BJ (cell line): ENCODE measurements around the gene NINL. TPM values are rescaled to one million over a fixed set of nuclear protein-coding genes. Genes with fewer than 3 reads are reported as not detected.

ENCODE experiments used
- CTCF ChIA-PET: fragments of 350-600 bp; formaldehyde crosslinking; extraction: SDS; loops from one replicate; lab custom pipeline; 2021; ENCODE audit warnings: antibody characterized with exemption, inconsistent platforms; lab: Yijun Ruan, JAX
- POLR2A ChIA-PET: fragments of 300-600 bp; sonication (Branson Sonifier 250); formaldehyde crosslinking; extraction: SDS; loops from one replicate; lab custom pipeline; 2021; ENCODE audit warnings: antibody characterized with exemption; lab: Charles Lee
- DNase-seq: peaks from one replicate; pipeline ENCODE4 v3.0.0-alpha.2; 2011; ENCODE audit warnings: low read depth
- H3K27me3 ChIP-seq: 2 replicates; pipeline ENCODE4 v1.6.0; 2011; ENCODE audit warnings: low read length; ENCODE audit not compliant: control insufficient read depth, insufficient read depth
- H3K36me3 ChIP-seq: 2 replicates; pipeline ENCODE4 v1.5.1; 2011; ENCODE audit warnings: low read length; ENCODE audit not compliant: control insufficient read depth, insufficient read depth
- H3K4me3 ChIP-seq: 2 replicates; pipeline ENCODE4 v1.5.1; 2011; ENCODE audit warnings: low read depth, mild to moderate bottlenecking, control low read depth, low read length
- polyA plus RNA-seq: library from polyadenylated mRNA; depleted of rRNA; stranded (reverse); fragments of >200 nt; gene quantifications from 2 replicates; pipeline ENCODE4 v1.2.3, GENCODE V29; 2011
- TF ChIP-seq, protein P1 (sequence below): IDR thresholded peaks from 2 replicates; pipeline ENCODE4 v1.5.1; 2011; ENCODE audit warnings: low read depth, mild to moderate bottlenecking, control low read depth, inconsistent platforms, low read length, moderate library complexity; ENCODE audit not compliant: insufficient read depth

Gene NINL
- polyA plus RNA-seq, 1 experiment: 6.2 TPM

DNA sequence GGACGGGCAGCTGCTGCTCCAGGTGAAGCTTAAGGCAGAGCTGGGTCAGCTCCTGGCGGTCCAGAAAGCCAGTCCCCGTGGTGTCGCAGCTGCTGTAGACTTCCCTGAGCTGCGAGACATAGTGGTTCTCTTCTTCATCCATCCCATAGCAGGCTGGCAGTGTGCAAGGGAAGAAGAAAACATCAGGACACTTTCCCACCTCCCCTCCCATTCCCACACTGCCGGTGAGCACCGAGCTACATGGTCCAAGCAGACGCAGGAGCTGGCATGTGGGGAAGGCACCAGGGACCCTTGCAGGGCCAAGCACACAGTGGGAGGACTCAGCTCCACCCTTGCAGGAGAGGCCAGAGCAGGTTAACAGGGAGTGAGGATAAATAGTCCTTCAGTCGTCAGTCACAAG, 58.9 kb downstream of the NINL start:
- H3K27me3 ChIP-seq: no peaks in the 10 kb centered on the region
- no peaks in the 10 kb centered on the region; the same call in 1 of the 2 replicates for H3K36me3 ChIP-seq
- TF ChIP-seq, protein P1, sequence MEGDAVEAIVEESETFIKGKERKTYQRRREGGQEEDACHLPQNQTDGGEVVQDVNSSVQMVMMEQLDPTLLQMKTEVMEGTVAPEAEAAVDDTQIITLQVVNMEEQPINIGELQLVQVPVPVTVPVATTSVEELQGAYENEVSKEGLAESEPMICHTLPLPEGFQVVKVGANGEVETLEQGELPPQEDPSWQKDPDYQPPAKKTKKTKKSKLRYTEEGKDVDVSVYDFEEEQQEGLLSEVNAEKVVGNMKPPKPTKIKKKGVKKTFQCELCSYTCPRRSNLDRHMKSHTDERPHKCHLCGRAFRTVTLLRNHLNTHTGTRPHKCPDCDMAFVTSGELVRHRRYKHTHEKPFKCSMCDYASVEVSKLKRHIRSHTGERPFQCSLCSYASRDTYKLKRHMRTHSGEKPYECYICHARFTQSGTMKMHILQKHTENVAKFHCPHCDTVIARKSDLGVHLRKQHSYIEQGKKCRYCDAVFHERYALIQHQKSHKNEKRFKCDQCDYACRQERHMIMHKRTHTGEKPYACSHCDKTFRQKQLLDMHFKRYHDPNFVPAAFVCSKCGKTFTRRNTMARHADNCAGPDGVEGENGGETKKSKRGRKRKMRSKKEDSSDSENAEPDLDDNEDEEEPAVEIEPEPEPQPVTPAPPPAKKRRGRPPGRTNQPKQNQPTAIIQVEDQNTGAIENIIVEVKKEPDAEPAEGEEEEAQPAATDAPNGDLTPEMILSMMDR: no peak
- no peak overlapping the region for H3K4me3 ChIP-seq
- DNase-seq: no peak
- POLR2A ChIA-PET: no interaction called here
- CTCF ChIA-PET: interaction anchor here (0.7 to 2.5 kb wide), 2 partner anchors 14 to 673 kb away, joined by 3 to 12 read pairs; no protein-coding TSS in a partner anchor

DNA sequence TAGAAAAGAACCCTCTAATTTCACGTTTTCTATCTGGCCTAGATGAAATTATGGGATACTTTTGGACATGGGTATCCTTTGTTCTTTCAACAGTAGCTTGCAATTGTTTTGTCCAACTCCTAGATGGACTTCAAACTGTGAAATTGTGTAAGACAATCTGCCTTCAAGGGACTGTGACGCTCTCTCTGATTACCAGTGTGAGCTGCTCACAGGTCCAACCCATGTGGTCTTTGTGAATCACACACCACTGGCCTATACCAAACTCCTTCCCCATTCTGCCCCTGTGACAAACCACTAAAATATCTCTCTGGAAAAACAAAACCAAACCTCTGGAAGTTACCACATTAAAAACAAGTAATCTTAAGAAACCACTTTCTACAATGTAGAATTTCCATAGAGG, 59.5 kb downstream of the NINL start:
- CTCF ChIA-PET: interaction anchor here (0.7 to 2.5 kb wide), 2 partner anchors 15 to 674 kb away, joined by 3 to 12 read pairs; no protein-coding TSS in a partner anchor
- H3K27me3 ChIP-seq: no peaks in the 10 kb centered on the region
- no peaks in the 10 kb centered on the region; the same call in 1 of the 2 replicates for H3K36me3 ChIP-seq
- TF ChIP-seq, protein P1: no peak
- POLR2A ChIA-PET: no interaction called here
- H3K4me3 ChIP-seq: no peak overlapping the region
- peak; percentile 94 for DNase-seq

DNA sequence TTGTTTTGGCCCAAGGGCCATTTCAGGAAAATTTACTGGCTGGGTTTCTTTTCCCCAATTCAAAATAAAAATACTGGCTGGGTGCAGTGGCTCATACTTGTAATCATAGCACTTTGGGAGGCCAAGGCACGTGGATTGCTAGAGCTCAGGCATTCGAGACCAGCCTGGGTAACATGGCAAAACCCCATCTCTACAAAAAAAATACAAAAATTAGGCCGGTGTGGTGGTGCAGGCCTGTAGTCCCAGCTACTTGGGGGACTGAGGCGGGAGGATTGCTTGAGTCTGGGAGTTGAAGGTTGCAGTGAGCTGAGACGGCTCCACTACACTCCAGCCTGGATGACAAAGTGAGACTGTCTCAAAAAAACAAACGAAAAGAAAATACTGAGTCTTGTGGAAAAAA, 60.0 kb downstream of the NINL start:
- POLR2A ChIA-PET: no interaction called here
- TF ChIP-seq, protein P1: no peak

DNA sequence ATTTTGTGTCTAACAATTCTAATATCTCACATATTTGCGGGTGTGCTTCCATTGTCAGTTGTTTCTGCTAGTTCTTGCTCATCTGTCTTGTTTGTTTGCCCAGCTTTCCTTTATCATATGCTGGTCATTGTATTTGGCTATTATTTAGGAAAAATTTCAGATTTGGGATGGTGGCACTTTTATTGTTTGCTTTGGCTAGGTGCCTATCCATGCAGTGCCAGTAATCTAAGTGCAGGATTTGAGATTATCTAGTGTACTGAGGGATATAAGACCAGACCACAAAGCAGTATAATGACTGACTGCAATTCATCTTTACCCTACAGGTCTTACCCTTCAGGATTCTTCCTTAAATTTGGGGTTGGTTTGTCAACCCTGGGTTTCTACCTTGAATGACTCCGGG, 63.9 kb downstream of the NINL start:
- CTCF ChIA-PET: interaction anchor here (1.5 to 1.7 kb wide), 3 partner anchors 10 to 20 kb away, joined by 4 to 8 read pairs (median 5); no protein-coding TSS in a partner anchor

More for the DNA sequence above, 60.0 kb downstream of the NINL start:
- CTCF ChIA-PET: interaction anchor here (2.5 kb wide), 1 partner anchor 15 kb away, joined by 12 read pairs; no protein-coding TSS in a partner anchor
- no peak overlapping the region for H3K4me3 ChIP-seq
- H3K27me3 ChIP-seq: no peaks in the 10 kb centered on the region
- H3K36me3 ChIP-seq: no peaks in the 10 kb centered on the region; the same call in 1 of the 2 replicates
- no peak for DNase-seq

DNA sequence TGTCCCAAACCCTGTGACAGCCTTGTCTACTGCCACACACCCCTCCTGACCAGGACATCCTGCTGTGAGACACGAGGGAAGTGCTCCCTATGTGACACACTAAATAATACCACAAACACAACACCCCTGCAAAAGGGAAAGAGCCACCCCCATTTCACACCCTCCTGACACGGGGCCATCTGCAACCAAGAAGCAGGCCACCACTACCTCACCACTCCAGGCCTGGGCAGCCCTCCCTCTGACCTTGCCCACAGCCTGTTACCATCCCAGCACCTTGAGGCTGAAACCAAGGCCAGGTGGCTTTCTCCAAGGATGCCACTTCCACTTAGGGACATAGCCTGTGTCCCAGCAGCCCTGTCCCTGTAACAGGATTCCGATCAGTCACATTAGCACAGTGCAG, 68.2 kb downstream of the NINL start:
- H3K27me3 ChIP-seq: no peaks in the 10 kb centered on the region
- no peak for DNase-seq
- POLR2A ChIA-PET: no interaction called here
- H3K4me3 ChIP-seq: no peak overlapping the region
- CTCF ChIA-PET: no interaction called here
- TF ChIP-seq, protein P1: no peak
- peaks cover 8% of the 10 kb centered on the region for H3K36me3 ChIP-seq

More for the DNA sequence above, 63.9 kb downstream of the NINL start:
- TF ChIP-seq, protein P1: no peak
- H3K36me3 ChIP-seq: peaks cover 2% of the 10 kb centered on the region
- no peaks in the 10 kb centered on the region for H3K27me3 ChIP-seq
- no peak overlapping the region for H3K4me3 ChIP-seq
- DNase-seq: no peak
- POLR2A ChIA-PET: no interaction called here
